GM12875 (cell line): Measurements from ENCODE around the gene CEBPZ.
"Not testable (repeated sequence)": the region's sequence is repeated elsewhere in the genome, so short reads cannot be mapped to it uniquely, and the experiment has no call there.

ENCODE experiments used
- H3K4me3 ChIP-seq: one replicate; pipeline ENCODE4 v1.5.1; 2011; ENCODE audit warnings: low read depth, low read length, control low read depth
- TF ChIP-seq, protein P1 (sequence below): IDR thresholded peaks from 2 replicates; pipeline ENCODE4 v1.5.1; 2011; ENCODE audit warnings: low read depth, mild to moderate bottlenecking, control low read depth, inconsistent platforms, low read length, moderate library complexity, borderline replicate concordance; ENCODE audit not compliant: insufficient read depth

CEBPZ gene

DNA sequence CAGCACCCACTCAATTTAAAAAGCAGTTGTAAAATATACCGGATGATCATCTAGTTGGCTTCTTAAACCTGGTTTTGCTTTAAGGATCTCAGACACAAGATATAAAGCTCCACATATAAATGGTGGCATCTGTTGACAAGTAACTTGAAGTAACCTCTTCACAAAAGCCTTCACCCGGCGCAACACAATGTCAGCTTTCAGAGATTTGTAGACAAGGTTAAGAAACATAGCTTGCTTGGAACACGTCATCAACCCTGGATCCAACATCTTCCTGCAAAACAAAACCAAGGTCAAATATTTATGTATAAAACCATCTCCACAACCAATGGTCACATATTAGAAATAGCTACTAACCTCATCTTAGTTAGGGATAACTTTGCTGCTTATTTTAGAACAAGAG lies 8.3 kb downstream of the CEBPZ start:
- no peak overlapping the region for H3K4me3 ChIP-seq
- TF ChIP-seq, protein P1, sequence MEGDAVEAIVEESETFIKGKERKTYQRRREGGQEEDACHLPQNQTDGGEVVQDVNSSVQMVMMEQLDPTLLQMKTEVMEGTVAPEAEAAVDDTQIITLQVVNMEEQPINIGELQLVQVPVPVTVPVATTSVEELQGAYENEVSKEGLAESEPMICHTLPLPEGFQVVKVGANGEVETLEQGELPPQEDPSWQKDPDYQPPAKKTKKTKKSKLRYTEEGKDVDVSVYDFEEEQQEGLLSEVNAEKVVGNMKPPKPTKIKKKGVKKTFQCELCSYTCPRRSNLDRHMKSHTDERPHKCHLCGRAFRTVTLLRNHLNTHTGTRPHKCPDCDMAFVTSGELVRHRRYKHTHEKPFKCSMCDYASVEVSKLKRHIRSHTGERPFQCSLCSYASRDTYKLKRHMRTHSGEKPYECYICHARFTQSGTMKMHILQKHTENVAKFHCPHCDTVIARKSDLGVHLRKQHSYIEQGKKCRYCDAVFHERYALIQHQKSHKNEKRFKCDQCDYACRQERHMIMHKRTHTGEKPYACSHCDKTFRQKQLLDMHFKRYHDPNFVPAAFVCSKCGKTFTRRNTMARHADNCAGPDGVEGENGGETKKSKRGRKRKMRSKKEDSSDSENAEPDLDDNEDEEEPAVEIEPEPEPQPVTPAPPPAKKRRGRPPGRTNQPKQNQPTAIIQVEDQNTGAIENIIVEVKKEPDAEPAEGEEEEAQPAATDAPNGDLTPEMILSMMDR: no peak

- H3K4me3 ChIP-seq: no peak overlapping the region
- TF ChIP-seq, protein P1: no peak
These were observed 12.3 kb downstream of the CEBPZ start for GRCh38 chr2:37219046-37219445.

DNA sequence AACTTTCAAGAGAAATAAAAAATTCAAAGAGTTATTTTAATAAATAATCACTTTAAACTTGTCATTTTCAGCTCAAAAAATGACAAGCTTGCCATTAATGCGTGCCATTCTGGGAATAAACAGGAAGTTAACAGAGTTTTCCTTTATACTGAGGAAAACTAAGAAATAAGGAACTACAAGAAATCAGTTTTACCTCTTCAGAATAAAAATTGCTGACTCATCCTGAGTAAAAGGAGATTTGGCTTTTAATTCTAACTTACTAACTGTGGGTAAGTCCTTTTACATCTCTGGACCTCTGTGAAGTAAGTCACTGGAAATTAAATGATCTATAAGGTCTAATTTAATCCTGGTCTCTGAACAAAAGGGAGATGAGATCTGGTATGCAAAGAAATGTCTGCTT lies 16.1 kb downstream of the CEBPZ start:
- TF ChIP-seq, protein P1: no peak
- H3K4me3 ChIP-seq: no peak overlapping the region

DNA sequence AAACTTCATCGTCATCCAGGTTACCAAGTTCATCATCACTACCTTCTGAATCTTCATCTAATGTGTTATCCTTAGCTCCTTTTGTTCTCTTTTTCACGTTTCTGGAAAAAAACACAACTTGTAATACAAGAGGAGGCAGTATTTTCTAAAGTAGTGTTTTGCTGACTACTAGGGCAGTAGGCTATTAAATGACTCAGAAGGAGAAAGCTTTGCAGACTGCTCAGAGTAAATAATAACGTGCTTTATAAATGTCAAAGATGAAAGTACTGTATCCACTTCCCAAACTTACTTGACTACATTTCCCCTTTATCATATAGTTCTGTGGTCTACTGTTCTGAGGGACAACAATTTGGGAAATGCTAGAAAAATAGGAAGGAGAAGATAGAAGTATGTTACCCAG lies 19.5 kb downstream of the CEBPZ start:
- H3K4me3 ChIP-seq: no peak overlapping the region
- TF ChIP-seq, protein P1: no peak

DNA sequence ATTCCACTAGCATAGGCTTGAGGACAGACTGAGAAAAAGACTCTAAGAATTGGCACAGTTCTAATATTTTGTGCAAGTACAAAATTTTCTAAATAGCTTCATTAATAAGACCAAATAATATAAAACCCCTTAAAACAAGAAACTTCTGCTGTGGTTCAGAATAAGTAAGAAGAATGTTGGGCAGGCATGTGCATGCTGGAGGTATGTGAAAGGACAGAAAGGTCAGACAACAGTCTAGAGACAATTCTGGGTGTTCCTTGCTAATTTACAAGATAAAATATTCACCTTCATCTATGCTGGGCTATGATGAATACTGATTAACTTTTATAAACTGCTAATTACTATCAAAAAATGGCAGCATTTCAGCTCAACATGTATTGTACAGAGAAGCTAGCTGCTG lies 20.2 kb downstream of the CEBPZ start:
- no peak overlapping the region for H3K4me3 ChIP-seq
- TF ChIP-seq, protein P1: no peak

DNA sequence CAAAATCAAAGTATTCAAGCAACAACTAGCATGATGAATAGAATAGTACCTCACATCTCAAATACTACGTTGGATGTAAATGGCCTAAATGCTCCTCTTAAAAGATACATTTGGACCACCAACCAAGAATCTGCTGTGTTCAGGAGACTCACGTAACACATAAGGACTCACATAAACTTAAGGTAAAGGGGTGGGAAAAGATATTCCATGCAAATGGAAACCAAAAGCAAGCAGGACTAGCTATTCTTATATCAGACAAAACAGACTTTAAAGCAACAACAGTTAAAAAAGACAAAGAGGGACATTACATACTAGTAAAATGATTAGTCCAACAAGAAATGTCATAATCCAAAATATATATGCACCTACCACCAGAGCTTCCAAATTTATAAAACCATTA lies 24.6 kb downstream of the CEBPZ start:
- H3K4me3 ChIP-seq: not testable (repeated sequence)

GRCh38 chr2:37205689-37206341 lies 25.6 kb downstream of the CEBPZ start:
- no peak overlapping the region for H3K4me3 ChIP-seq
- TF ChIP-seq, protein P1: no peak

DNA sequence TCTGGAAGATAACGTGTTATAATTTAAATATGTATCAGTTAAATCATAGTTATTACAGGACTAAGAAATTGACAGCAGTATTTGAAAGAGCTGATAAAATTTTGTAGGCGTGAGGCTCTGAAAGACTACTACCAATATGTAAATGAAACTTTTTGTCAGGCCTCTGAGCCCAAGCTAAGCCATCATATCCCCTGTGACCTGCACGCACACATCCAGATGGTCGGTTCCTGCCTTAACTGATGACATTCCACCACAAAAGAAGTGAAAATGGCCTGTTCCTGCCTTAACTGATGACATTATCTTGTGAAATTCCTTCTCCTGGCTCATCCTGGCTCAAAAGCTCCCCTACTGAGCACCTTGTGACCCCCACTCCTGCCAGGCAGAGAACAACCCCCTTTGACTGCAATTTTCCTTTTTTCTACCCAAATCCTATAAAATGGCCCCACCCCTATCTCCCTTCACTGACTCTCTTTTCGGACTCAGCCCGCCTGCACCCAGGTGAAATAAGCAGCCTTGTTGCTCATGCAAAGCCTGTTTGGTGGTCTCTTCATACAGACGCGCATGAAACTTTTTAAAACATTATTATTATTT lies 26.2 kb downstream of the CEBPZ start:
- not testable (repeated sequence) for H3K4me3 ChIP-seq
